Activated naive CD8-positive, alpha-beta T cell treated with anti-CD3 and anti-CD28 coated beads, Interleukin-2, amount 50 U/mL, for 16 hours (primary cell): ENCODE data around the gene TSPAN3.

Experiments
- DNase-seq: peaks from one replicate; pipeline ENCODE4 v3.0.0-alpha.2; 2020; ENCODE audit warnings: low read depth, low spot score

TSPAN3 gene

GRCh38 chr15:77084436-77084835 lies 13.5 kb upstream of the TSPAN3 start:
- no peak for DNase-seq

- no peak for DNase-seq
Observed at GRCh38 chr15:77083381-77084160, 12.7 kb upstream of the TSPAN3 start.

GRCh38 chr15:77081971-77082370 lies 11.1 kb upstream of the TSPAN3 start:
- DNase-seq = no peak

GRCh38 chr15:77076323-77076915 lies 5.5 kb upstream of the TSPAN3 start:
- DNase-seq = no peak

- DNase-seq = no peak
Observed at GRCh38 chr15:77075528-77075927, 4.6 kb upstream of the TSPAN3 start.

- DNase-seq = no peak
Observed at GRCh38 chr15:77074350-77074749, 3.4 kb upstream of the TSPAN3 start.

GRCh38 chr15:77071305-77072223 lies 655 bp upstream of the TSPAN3 start:
- no peak for DNase-seq

GRCh38 chr15:77070180-77070494 lies 772 bp downstream of the TSPAN3 start:
- no peak for DNase-seq

- DNase-seq = no peak
Observed at GRCh38 chr15:77069521-77070121, 1.3 kb downstream of the TSPAN3 start.

- DNase-seq = no peak
Observed at GRCh38 chr15:77068633-77069032, 2.3 kb downstream of the TSPAN3 start.

- no peak for DNase-seq
Observed at GRCh38 chr15:77067691-77068367, 3.1 kb downstream of the TSPAN3 start.

GRCh38 chr15:77066971-77067690 lies 3.8 kb downstream of the TSPAN3 start:
- no peak for DNase-seq

- DNase-seq = no peak
Observed at GRCh38 chr15:77064539-77065308, 6.2 kb downstream of the TSPAN3 start.

- no peak for DNase-seq
Observed at GRCh38 chr15:77064063-77064462, 6.8 kb downstream of the TSPAN3 start.

GRCh38 chr15:77063249-77063648 lies 7.7 kb downstream of the TSPAN3 start:
- DNase-seq = no peak

- DNase-seq = no peak
Observed at GRCh38 chr15:77060546-77060945, 10.4 kb downstream of the TSPAN3 start.

GRCh38 chr15:77059786-77060361 lies 11.0 kb downstream of the TSPAN3 start:
- DNase-seq = no peak

- no peak for DNase-seq
Observed at GRCh38 chr15:77058468-77058867, 12.4 kb downstream of the TSPAN3 start.

- no peak for DNase-seq
Observed at GRCh38 chr15:77057685-77058084, 13.2 kb downstream of the TSPAN3 start.

GRCh38 chr15:77057072-77057471 lies 13.8 kb downstream of the TSPAN3 start:
- no peak for DNase-seq
